CD4-positive, alpha-beta T cell treated with Interleukin-17A for 1 hour (primary cell): ENCODE data around the gene GCH1.
"Not testable (repeated sequence)": the region's sequence is repeated elsewhere in the genome, so short reads cannot be mapped to it uniquely, and the experiment has no call there.

Experiments used
- DNase-seq: peaks from one replicate; pipeline ENCODE4 v3.0.0-alpha.2; 2020

Gene GCH1

GRCh38 chr14:54902521-54903420, at the start of gene GCH1:
Gene GCH1 (minus strand): TSS chr14:54902826. CDS start chr14:54902663, 163 bp downstream.
- peak; percentile 82 for DNase-seq

- DNase-seq = peak; percentile 30
Observed at GRCh38 chr14:54947230-54947629, 44.6 kb upstream of the GCH1 start.

- DNase-seq = no peak
Observed at GRCh38 chr14:54946500-54946899, 43.9 kb upstream of the GCH1 start.

GRCh38 chr14:54944737-54945391, 42.2 kb upstream of the GCH1 start:
- DNase-seq = no peak

GRCh38 chr14:54942913-54943312, 40.3 kb upstream of the GCH1 start:
- DNase-seq = no peak

GRCh38 chr14:54936816-54937215, 34.2 kb upstream of the GCH1 start:
- DNase-seq = no peak

GRCh38 chr14:54935958-54936357, 33.3 kb upstream of the GCH1 start:
- DNase-seq = no peak

- DNase-seq = no peak
Observed at GRCh38 chr14:54935100-54935499, 32.5 kb upstream of the GCH1 start.

GRCh38 chr14:54933006-54933405, 30.4 kb upstream of the GCH1 start:
- no peak for DNase-seq

- no peak for DNase-seq
Observed at GRCh38 chr14:54931598-54932340, 29.1 kb upstream of the GCH1 start.

- DNase-seq = no peak
Observed at GRCh38 chr14:54931101-54931500, 28.5 kb upstream of the GCH1 start.

- no peak for DNase-seq
Observed at GRCh38 chr14:54929556-54929955, 26.9 kb upstream of the GCH1 start.

- DNase-seq = no peak
Observed at GRCh38 chr14:54928216-54928615, 25.6 kb upstream of the GCH1 start.

GRCh38 chr14:54927551-54927950, 24.9 kb upstream of the GCH1 start:
- DNase-seq = no peak

GRCh38 chr14:54926570-54926969, 23.9 kb upstream of the GCH1 start:
- DNase-seq = not testable (repeated sequence)

GRCh38 chr14:54922598-54922997, 20.0 kb upstream of the GCH1 start:
- DNase-seq = no peak

GRCh38 chr14:54920052-54920451, 17.4 kb upstream of the GCH1 start:
- no peak for DNase-seq

- no peak for DNase-seq
Observed at GRCh38 chr14:54919330-54919729, 16.7 kb upstream of the GCH1 start.

- no peak for DNase-seq
Observed at GRCh38 chr14:54918427-54918826, 15.8 kb upstream of the GCH1 start.

GRCh38 chr14:54916101-54916500, 13.5 kb upstream of the GCH1 start:
- DNase-seq = no peak

- no peak for DNase-seq
Observed at GRCh38 chr14:54909817-54910558, 7.4 kb upstream of the GCH1 start.

- DNase-seq = not testable (repeated sequence)
Observed at GRCh38 chr14:54908973-54909372, 6.3 kb upstream of the GCH1 start.

GRCh38 chr14:54908190-54908589, 5.6 kb upstream of the GCH1 start:
- peak; percentile 48 for DNase-seq
